ENCODE results near the gene DGKI.

DGKI gene

DNA sequence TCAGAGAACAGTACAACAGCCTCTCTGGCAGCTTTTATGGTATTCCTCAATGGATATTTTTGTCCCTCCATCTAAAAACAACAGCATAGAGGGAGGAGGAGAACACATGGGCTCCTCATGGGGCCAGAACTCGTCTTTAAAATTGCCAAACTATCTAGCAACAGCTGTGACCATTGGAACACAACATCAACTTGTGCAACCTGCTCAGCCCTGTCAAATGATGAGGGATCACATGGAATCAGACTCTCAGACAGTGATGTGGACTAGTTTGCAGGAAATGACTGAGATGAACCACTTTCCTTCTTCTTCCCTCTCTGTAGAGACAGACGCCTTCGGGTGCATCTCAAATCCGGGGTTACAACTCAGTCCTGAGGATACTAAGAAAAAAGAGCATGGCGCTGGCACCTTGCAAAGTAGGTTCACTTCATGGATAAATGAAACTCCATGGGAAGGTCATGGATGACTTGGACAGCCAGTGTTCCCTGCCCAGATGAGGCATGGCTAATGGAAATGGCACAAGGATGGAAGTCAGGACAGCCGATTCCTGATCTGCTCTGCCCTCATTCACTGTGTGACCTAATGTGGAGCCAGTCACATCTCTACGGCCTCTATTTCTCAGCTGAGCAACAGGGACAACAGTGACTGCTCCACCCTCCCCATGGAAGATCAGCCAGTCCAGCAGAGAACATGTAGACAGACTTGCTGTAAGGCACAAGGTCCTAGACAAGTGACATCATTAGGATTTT lies 24.6 kb upstream of the DGKI start:
- no peak for DNase-seq

DNA sequence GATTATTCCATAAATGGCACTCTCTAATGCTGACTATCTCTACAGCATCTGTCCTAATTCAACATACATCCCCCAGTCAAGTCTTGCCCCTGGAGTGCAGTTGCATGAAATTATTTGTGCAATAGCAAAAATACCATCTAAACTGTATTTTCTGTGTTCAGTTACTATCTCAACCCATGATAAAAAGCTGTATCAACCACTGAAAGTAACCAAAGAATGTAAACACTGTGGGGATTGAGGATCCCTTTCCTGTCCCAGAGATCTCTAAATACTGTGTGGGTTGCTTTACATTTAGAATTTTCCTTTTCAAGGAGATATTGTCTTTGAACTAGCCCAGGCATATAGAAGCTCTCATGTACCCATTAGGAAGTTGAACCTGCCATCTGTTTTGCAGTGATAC lies 23.9 kb upstream of the DGKI start:
- DNase-seq: no peak

DNA sequence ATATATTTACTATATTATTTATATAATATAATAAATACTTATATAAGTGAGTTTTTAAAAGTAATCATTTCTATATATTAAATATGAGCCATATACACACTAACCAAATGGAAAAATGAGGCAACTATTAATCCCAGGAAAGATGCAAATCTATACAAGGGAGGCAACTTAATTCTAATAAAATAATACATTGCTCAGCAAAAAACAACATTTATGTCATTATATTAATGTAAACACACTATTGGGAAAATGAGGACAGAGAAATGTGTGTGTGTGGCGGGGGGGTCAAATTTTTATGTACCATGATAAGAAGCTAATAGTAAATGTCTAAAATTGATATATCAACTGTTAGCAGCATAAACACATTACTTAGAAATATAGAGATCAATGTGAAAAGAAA lies 23.3 kb upstream of the DGKI start:
- no peak for DNase-seq

DNA sequence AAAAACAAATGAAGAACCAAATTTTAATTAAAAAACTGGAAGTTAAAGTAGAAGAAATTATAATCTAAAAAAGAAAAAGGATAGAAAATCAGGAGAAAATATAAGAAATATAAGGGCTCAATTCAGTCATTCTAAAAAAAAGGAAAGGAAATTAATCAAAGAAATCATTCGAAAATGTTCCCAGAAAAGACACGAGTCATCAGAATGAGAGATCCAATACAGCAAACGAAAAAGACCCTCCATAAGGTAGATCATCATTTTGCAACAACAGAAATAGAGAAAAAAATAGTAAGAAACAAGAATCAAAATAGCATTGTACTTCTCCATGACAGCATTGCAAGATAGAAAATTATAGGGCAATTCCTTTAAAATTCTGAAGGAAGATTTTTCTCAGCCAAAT lies 22.5 kb upstream of the DGKI start:
- DNase-seq: no peak

DNA sequence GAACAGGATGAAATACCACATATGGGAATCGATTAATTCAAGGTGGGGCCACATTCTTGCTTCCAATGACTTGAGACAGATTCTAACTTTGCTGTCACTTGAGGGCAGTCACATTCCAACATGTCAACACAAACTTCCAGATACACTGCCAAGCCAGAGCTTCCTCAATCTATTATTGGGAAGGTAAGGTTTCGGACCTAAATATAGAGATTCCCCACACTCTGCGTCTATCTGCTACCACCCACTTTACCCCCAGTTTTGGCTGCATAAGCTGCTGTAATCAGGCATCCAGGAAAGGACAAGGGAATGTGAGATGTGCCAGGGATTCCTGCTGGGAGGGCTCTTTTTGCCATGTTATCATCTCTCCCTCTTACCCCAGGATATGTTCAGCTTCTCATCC lies 20.5 kb upstream of the DGKI start:
- DNase-seq: no peak

DNA sequence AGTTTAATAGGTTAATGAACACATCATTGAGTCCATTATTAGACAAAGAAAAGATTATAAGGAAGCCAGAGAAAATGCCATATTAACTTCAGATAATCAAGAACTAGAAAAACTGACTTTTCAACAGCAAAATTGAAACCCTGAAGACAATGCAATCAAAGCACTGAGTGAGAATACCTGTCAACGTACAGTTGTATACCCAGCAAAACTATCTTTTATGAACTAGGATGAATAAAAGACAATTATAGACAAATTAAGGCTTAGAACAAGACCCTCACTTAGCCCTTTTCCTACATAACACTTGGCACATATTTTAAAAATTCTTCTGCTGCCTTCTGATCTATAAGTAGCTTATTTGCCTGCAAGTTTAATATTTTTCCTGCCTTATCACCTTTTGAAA lies 19.0 kb upstream of the DGKI start:
- DNase-seq: no peak

DNA sequence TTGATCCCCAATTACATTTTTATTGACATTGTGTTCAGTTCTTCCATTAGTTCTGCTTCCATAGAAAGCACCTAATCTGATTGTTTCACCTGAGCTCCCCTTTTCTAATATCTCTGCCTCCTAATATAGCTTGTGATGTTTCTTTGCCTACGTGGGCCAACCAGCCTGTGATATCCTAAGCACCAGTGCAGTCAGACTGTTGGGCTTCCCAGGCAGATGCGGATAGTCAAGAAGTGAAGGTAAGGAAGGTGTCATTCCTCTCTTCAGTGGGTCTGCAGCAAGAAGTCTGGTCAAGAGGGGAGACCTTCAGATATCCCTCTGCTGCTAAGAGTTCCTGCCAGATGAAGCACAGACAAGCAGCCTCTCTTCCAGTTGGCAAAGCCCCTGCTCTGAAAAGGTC lies 16.2 kb upstream of the DGKI start:
- no peak for DNase-seq

DNA sequence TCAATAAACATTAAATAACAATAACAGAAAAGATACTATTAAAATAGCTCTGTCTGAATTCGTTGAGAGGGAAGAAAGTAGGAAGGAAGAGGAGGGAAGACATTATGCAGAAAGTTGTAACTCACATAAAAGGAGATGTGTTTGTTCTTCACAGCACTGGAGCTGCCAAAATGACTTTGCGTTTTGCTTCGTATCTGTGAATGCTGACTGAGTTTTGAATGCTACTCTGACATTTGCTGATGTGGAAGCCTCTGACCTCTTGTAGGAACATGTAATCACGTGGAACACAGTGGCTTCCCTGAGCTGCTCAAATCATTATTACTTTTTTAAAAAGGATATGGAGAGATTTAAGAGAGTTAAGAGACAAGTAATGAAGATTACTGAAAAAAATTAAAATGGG lies 15.6 kb upstream of the DGKI start:
- no peak for DNase-seq

DNA sequence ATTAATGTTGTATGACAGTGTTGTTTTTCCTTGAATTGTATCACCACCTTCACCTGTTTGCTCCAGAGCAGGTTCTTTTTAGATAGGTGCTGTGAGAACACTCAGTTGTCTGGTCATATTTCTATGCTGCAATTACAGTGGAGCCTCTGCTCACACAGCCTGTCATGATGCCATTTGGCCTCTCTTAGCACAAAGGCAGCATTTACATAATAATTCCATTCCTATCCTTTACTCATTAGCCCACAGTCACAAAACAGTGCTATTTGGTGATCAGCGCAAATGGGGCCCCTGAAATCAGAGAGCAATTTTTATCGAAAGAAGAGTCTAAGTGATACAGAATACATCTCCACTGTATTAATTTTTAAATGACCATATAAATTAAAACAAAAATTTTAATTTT lies 13.8 kb upstream of the DGKI start:
- DNase-seq: no peak

DNA sequence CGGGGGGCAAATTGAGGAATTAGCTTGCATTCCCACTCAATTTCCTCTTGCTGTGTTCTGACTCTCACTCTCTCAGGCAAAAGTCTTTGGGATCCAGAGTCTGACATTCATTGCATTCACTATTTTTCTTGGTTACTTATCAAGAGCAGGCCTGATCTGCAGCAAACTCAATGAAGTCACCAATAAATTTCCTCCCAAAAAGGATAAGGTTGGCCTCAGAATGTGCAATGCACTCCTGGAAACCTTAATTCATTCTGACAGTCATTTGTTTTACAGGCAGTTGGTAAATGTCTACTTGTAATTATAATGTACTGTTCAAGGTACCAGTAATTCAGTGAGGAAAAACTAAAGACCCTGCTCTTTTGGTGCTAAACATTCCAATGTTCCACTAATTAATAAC lies 6.3 kb upstream of the DGKI start:
- DNase-seq: no peak

DNA sequence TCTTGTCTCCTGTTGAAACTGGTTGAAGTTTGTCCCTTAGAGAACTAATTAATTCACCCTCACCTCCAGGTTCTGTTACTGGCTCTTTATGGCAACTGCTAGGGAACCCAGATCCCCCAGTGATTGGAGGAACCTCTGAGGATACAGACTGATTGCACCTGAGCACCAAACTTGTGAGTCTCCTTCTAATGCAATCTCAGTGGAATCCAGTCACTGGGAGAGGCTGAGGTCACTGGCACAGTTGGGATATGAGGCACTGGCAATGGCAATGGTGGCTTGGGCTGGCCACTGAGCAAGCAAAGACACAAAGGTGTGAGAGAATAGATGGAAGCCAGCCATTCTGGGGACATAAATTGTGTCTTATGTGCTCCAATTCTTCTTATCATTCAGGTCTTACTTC lies 5.3 kb upstream of the DGKI start:
- no peak for DNase-seq

DNA sequence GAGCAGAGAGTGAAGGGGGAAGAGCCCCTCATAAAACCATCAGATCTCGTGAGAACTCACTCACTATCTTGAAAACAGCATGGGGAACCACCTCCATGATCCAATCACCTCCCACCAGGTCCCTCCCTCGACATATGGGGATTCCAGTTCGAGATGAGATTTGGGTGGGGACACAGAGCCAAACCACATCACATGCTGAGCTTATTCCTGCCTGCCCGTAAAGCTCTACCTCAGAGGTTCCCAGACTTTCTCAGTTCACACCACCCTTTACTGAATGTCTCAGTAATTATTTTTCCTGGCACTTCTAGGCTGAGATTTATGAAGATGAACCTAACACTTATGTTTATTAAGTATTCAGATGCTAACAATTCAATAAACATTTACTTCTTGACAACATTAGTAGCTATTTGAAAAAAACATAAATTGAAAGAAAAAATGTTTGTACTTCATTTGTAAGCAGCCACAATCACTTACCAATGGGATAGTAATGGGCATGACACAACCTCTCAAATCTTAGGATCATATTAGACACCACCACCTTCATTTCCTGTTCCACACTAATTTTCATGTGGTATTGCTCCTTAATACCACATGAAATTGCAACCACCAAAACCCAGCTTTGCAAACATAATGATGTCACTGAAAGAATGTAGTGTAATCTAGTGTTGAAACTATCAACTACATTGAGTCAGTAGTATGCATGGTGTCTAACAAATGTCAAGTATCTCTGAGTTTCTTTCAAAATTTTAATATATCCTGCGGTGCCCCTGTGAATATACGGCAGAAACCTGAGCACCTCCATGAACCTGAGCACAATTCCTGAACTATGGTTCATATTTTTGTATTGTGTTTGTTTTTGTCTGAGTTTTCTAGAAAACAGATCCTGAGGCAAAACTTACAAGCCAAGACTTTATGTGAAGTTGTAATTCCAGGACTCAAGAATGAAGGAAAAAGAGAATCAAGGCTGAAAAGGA lies 4.5 kb upstream of the DGKI start:
- peak; percentile 55 for DNase-seq

DNA sequence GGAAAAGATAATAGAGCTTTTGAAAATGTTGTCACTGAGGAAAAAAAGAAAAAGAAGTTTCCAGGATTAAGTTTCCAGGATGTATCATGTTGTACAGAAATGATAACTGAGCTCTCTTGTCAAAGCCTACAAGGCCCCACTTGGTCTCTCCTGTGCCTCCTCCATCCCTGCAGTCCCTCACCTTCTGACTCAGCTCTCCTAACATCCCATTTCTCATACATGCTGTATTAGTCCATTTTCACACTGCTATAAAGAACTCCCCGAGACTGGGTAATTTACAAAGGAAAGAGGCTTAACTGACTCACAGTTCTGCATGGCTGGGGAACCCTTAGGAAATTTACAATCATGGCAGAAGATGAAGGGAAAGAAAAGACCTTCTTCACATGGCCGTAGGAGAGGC lies 3.8 kb upstream of the DGKI start:
- peak; percentile 53 for DNase-seq

DNA sequence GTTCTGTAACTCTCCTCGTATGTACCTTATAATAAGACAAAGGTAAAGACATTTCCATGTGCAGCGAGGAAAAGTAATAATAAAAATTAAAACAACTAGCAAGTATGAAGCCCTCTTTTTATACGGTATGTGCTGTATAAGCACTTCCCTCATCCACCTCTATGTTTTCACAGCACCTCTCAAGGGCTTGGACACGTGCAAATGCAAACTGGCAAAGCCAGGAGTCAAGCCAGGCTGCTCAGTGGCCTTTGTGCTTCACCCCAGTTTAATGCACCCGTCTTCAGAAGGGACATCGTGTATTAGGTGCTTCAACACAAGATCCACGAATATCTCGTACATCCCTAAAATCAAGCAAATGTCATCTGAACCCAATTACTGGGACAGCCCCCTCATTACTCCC lies 1.3 kb upstream of the DGKI start:
- no peak for DNase-seq

DNA sequence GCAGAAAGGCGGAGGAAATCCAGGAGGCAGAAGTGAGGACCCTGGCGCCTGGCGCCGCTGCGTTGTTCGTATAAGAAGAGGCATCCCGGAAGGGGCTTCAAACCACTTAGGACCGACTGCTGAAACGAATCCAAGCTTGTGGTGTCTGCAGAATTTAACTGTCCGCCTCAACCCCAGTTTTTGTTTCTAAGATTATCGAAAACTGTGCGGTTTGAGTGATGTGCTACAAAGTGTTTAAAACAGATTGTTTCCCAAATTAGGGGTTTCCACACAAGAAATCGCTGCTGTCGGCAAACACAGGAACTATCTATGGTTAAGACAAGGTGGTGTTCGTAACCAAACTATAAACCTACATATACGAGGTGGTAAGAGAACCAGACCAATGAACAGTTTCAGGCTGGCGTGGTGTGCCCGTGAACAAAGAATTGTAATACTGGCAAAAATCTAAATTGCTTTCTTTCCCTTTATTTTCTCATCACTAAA lies 835 bp upstream of the DGKI start:
- DNase-seq: no peak

DNA sequence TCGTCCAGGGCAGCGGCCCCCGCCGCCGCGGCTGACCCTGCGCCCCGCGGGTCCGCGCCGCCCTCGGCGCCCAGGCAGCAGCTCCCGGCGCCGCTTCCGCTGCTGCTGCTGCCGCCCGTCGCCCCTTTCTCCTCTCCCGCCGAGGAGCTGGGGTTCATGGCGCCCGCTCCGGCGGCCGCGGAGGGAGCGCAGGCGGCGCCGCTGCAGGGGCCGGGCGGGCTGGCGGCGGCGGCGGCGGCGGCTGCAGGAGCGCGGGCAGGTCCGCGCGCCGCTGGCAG lies 286 bp downstream of the DGKI start:
- no peak for DNase-seq

DNA sequence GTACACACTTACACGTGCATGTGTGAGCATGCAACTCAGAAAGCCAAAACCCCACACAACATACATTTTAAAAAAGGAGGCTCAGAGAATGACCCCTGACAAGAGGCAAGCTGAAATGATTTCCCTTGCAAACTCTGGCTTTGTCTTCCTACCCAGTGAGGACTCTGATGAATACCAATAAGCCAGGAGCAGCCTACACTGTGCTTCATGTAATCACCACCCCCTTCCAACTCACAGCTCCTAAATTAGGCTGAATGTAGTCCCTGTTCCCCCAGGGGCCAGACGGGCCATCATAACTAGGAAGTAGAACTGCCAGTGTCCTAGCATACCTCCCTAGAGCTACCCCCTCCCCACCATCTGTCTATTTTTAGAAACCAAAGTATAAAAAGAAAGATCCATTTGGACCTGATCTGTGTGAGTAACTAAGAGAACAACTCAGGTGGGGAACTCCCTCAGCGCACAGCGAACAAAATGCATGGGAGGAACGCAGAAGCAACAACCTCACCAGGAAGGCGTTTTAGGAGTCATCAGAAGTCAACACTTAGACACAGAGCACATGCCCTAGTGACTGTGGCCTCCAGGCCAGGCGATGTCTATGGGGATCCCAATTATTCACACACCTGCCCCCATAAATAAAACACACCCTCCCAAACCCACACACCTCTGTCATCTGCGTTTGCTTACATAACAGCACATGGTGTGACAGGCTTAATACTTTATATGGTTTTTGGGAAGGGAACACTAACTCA lies 1.9 kb downstream of the DGKI start:
- no peak for DNase-seq

DNA sequence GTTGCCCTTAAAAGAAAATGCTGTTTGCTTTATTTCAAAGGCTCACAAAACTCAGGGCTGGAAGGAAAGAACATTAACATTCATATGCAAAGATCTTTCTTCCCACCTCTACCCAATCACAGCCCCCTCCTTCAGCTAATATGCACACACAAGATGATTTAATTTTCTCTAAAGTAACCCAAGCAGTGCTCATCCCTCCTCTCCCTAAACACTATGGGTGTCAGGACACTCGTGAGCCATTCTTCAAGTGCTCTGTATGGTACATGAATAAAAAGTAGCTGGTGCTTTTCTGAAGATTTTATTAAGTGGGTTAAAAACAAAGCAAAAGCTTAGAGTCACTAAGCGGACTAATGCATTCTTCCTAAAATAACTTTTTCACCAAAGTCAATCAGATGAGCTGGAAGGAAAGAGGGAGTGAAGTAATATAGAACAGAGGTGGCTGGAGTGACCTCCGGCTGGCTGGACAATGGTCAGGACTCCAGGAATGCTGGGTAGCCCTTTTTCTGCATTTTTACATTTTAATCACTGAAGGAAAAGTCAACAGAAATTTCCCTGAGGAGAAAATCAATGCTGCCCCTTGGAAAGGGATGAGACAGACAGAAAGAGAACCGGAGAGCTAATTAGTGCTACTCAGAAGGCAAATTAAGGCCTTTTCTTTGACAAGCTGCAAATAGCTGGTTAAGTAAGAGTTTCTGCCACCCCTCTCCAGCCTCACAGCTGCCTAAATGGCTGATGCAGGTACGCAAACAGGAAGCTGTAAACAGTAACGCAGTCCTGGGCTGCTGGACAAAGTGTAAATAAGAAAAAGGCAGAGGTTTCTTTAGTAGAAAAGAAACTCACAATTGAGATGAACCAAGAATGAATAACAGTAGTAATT lies 6.6 kb downstream of the DGKI start:
- no peak for DNase-seq

DNA sequence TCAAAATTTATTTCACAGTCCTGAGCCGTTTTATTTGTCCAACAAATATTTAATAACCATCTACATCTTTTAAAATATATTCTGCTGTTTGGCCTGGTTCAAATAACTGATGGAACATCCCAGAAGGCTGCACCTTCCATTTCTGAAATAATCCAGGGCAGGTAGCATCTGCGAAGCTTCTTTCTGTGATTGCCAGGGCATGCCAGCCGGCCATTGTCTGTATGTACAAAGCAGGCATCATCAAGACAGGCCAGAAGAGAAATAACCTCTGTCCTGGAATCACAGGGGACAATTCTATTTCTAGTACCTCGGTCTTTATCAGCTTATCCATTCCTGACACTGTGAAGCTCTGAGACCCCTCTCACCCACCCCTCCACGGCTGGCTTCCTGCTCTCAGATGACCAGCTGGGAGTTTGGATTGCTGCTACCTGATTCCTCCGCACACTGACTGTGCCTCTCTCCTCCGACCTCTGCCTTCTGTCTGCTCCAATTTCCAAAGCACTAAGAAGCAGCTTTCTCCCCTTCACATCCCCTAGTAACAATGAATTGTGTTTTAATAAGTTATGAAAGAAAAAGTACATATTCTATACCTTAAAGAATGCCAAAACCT lies 8.0 kb downstream of the DGKI start:
- DNase-seq: no peak

DNA sequence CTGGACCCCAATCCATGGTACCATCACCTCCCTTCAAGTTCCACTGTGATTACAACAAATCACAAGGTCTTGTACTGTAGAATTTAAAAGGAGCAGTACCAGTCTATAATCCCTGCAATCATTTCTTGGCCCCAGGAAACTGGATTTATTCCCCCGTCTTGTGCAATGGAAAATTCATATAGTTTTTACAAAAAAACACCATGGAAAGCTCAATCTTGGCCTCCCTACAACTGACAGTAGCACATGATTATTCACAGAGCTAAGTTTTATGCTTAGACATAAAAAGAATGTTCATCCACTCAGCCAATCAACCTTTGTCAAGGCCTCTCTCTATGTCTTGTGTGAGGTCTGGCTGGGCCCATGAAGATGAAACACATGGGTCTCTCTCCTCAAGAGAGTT lies 10.2 kb downstream of the DGKI start:
- DNase-seq: no peak

DNA sequence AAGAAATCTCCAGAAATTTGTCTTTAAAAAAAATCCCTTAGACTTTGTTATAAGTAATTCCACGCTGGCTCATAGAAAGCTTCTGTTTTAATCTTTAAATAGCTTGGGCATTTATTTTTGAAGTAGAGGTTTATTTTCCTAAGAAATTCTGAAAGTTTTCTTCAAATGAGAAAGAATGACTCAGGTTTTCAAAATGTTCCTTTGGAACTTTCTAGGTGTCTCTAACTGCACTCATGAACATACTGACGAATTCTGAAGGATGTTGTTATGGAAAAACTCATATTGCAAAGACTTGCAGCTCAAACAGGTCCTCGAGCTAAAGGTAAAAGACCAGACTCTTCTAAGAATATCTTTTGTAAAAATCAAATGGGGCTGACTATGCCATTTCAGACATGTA lies 10.7 kb downstream of the DGKI start:
- no peak for DNase-seq

DNA sequence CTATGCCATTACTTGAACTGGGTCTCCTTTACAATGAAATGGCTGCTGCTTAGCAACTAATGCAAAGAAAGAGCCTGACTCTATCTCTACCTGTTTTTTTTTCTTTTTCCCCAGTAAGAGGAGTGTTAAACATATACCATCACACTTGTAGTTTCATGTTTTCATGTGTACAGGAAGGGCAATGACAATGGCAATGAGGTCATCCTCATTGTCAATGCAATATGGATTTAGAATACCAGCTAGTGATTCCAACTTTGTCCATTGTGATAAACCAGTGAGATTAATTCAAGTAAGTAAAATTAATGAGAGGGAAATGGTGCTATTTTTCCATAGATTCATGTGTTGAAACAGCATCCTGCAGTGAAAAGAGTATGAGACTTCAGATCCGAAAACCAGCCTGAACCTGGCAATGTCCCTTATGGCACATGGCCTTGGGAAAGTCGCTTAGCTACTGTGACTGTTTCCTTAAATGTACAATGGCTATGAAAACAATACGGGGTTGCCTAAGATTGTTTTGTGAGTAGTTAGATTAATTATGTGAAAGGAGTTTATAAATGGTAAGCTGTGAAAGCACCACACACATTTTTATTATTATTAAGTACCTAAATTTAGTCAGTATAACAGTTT lies 11.2 kb downstream of the DGKI start:
- no peak for DNase-seq

Measured in fibroblast of skin of right quadriceps (primary cell).